Measurements from ENCODE around the gene MTA3.

MTA3 gene

DNA sequence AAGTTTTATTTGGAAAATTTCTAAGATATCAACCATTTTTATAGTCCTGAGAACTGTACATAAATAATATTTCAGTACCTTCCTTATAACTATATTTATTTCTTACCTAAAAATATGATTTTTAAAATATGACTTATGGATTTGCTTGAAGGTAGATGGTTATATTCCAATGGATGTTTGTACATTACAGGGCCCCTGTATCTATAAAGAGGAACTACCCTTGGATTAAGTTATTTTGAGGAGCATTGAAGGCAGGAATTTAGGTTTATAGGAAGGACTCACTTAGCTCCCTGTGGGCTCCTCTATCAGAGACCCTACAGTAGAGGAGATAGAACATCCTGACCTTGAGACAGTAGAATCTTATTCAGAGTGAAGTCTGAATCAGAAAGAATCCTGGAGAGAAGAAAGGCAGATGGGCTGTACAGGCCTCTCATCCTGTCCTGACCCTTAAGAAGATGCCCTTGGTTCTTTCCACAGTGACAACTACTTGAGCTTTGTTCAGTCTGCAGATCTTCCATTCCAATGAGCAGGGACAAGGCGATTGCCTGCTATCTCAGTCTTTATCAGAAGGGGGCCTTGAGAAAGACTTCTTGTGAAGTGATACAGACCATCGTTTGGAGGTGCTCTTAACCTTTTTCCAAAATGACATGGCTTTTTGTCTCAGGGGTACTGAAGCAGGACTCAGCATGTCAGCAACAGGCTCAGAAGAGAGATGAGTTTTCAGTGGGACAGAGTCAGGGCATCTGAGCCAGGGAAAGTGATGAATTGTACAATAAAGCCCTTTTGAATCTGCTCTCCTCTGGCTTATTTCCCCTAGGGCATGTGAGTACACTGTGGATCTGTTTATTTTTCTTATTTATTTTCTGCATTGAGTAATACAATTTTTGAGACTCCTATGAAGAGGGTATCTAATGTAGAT is 174.6 kb downstream of the MTA3 start:
- DNase-seq, result no peak

DNA sequence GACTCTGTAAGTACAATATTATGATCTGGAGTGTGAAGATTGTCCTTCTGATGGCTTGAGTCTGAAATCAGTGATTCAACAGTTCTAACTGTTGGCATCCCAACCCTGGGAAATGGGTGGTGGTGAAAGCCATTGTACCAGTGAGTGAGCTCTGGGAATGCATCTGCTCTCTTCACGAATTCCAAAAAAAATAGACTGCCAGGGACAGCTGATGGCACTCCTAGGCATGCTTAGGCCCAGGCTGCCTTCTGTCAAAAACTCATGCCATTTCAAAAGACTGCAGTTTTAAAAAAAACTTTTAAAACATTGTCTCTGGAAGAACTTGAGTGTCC is 175.2 kb downstream of the MTA3 start:
- DNase-seq, result no peak

DNA sequence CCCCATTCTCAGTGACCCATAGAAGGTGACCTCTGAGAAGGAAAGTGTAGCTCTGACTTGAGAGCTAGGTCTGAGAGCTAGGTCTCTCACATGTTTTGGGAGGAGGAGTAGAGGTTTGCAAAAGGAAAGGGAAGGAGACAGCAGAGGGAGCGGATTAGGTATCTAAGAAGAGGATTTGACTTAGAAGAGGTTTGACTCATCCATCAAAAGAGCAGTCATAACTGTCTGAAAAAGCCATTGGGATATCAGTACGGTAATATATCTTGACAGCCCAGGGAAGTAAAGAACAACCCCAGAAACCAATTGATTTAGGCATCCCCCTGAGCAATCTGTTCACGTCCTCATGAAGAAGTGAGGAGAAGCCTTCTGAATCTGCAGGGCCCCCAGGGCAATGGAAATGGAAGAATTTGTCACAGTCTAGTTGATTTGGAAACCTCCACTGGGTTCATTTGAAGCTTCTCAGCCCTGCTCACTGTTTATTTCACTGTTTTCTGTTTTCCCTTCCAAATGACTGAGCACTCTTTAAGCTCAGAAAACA is 176.2 kb downstream of the MTA3 start:
- no peak for DNase-seq

DNA sequence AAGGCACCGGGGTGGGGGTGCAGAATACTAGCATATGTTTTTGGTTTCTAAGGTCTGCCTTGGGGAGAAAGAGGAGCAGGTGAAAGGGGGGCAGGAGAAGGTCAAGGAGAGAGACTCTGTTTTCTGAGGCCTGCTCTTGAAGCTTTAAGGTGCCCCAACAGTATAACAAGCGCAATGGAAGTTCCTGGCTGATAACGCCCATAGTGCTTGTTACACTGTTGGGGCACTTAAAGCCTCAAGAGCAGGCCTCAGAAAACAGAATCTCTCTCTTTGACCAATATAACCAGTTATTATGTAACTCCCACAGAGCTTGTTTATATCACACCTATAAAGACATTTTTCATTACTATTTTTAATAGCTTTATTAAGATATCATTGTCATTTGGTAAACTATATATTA is 179.0 kb downstream of the MTA3 start:
- DNase-seq, result no peak

DNA sequence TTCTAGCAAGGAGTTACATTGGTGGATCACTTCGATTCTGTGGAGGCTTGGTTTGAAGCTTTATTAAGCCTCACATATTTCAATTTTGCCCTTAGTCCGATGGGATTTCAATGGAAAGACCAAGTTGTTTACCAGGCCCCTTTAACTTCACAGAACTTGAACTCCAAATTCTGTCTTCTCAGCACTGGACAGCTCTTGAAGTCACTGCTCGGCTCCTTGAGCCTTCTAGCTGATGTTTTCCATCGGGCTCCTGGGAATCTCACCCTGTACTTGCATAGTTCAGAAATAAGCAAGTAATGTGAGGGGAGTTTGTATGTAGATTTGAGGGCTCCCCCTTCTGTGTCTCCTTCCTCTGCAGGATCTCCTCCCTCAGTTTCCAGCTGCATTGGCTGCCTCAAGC is 180.4 kb downstream of the MTA3 start:
- DNase-seq, result no peak

DNA sequence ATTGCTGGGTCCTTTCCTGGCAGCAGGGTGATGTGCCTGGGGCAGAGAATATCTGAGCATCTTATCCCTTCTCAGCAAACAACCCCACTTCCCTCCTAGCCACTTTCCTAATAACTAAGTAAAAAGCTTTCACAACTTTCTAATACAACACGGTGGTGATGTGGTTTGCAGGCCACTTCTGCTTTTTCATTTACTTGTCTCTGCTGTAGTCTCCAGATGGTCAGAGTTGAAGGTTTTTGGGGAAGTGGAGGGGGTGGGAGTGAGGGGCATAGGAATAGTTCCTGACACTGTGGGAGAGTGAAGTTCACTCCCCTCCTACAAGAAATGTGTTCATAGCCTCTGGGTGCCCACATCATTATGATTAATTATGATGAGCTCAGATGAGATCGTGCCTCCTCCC is 183.9 kb downstream of the MTA3 start:
- no peak for DNase-seq

DNA sequence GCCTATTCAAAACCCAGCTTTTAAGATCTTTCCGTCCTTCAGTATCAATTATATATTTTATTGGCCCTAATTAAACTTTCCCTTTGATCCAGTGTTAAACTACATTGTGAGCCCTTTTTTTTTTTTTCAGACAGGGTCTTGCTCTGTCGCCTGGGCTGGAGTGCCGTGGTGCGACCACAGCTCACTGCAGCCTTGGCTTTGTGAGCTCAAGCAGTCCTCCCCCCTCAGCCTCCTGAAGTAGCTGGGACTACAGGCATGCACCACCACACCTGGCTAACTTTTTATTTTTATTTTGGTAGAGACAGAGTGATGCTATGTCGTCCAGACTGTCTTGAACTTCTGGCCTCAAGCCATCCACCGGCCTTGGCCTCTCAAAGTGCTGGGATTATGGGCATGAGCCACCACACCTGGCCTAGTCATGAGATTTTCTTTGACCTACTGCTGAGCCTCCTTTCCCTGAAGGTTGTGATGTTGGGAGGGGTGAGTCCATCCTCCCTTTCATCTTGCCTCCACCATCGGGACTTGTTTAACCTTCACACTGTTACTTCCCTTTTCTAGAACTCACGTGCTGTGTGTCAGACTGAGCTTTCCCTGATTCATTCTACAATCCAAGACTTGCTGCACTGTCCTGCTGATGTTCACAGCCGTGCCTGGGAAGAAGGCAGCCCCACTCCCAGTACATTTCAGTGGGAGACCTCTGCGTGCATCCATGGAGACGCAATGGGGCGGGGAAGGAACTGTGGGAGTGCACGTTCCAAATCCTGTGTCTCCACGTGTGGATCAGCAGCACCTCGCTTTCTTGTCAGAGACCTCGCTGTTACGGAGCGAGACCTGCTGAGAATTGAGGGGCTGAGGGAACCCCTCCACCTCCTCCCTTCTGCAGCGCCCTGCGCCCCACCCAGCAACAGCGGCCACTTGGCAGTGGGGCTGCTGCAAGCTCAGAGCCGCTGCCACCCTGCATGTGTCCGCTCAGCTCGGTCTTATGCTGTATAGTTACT is 184.7 kb downstream of the MTA3 start:
- DNase-seq, result no peak

DNA sequence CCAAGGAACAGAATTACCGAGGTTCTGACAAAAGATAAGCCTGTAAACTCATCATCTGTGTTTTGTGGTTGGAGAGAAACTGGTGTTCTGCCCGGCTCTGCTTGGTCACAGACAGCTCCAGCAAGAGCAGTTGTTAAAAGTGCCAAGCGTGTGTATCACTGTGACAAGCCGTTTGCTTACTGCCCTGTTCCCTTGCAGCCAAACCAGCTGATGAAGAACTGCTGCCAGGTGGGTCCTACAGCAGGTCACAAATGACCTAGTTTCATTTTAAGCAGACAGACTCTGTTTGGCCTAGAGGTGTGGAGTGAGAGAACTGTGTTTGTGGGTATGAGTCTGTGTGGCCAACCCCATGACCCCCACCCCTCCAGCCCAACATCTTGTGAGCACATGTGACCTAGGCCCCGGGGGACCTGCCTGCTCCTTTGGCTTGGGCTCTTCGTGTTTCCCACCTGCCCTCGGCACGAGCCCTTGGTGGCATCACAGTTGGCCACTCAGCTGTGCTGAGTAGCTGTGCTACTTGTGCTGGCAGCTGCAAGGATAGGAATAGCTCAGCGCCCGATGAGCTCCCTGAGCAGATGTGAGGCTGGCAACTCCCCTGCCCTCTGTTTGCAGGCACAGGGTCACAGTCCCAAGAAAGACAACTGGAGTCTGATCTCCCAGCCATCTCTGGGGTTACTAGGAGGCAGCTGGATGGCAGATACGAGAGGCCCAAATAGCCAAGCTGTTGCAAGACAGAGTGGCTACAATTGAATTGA is 185.8 kb downstream of the MTA3 start:
- DNase-seq, result peak; percentile 15

DNA sequence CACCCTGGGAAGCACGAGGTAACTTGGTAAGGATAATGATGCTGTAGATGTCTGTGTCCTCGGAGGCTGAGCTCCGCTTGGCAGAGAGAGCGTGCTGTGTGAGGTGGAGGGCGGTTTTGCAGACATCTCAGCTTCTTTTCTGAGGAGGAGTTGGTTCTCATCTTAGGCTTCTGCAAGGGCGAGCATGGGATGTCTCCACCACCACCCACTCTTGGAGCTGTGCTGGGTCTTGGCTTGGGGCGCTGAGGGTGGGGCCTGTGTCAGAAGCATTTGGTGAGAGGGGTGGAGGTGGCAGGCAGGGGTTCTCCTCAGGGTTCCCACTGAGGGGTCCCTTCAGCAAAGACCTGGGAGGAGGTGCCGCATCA is 186.3 kb downstream of the MTA3 start:
- no peak for DNase-seq

DNA sequence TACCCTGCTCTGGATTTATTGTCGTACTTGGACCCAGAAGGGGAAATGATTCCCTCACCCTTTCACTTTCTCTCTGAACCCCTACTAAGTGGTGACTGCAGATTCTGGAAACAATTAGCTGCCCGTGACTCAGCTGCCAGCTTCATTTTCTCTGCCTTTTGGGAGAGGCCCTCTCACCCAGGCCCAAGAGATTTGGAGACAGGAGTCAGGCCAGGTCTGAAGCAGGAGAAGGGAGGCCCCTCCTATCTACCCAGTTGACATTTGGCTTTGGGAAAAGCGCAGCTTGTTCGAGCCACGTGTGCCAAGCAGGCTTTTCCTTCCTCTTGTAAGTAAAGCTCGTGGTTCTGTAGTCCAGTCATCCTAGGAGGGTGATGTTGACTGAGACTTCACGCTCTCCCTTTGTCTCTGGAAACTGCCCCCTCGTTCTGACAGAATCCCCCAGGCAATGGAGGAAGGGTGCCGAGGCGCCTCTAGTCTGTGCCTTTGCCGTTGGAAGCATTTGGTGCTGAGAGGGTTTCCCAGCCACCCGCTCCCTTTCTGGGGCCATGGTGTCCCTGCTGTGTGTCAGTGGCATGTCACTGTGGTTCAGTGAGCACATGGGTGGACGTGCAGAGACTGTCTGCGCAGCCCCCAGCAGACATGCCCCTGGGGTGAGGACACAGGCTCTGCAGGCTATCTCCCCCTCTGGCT is 186.9 kb downstream of the MTA3 start:
- no peak for DNase-seq

DNA sequence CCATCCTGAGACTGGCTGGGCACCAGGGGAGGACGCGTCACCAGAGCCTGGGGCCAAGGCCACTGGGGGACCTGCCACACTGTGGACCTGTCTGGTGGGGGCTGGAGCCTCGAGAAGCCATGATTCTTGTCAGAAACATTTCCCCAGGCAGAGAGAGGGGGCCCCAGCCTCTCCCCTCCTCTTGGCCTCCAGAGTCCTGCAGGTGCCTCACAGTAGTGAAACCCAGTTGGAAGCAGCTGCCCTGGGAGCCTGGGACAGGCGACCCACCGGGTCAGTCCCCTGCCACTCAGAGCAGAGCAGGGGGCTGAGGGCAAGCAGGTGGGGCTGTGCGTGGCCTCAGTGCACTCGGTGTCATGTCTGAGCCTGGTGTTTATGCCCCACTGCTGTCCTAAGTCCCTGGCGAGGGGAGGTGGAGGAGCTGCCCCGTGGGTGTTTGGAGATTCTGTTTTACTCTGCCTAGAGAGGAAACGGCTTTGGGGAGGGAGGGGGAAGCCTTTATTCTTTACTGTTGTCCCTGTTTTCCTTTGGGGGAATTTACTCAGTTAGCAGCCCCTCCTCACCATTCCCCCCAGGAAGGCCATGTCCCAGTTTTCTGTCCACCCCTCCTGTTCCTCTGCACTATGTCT is 187.8 kb downstream of the MTA3 start:
- DNase-seq, result no peak

DNA sequence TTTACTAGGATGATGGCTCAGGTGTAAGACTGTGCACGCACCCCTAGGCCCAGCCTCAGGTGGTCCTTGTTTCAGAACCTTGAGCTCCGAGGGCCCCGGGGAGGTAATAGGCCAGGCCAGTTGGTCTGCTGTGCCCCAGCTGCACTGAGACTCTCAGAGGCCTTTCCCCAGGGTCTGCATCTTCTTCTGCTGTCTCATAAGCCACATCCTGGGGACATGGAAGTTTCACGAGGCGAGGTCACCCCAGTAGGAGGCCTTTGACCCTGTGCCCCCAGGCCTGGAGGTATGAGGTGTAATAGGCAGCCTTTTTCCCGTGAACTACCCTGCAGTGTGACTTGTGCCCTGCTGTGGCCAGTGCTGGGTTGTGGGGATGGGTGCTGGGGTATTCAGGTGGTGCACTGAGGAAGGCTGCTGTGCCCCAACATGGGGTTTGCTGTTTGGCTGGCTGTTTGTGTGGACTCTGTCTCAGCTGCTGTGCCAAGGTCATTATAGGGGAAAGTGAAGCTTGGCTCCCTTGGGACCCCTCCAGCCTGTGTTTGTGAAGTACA is 188.6 kb downstream of the MTA3 start:
- no peak for DNase-seq

DNA sequence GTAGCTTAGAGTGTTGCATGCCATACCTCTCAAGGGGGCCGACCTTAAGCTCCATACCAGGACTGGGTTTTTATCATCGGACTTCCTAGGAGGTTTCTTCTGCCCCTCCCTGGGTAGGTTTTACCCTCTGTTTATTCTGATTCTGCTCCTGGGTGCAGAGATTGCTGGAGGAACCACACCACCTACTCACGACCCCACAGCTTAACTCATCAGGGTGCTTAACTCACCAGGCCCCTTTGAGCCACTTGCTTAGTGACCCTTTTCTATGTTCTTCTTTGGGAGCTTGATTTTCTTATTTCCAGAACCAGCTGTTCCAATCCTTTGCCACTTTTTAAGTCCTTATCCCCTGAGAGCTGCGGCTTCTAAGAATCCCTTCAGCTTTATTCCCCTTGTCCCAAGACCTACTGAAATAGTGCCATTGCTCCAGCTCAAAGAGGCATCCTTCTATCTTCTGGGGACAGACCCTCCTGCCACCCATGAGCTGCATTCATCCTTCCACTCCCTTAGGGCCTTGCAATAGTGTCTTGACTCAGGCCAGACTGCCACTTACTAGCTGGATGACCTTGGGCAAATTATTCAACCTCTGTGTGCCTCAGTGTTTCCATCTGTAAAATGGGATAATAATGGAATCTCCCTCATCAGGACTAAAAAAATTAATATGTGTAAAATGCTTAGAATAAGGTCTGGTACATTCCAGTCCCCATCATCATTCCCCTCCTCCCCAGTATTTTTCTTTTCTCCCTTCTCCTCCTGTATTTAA is 189.7 kb downstream of the MTA3 start:
- DNase-seq, result no peak

DNA sequence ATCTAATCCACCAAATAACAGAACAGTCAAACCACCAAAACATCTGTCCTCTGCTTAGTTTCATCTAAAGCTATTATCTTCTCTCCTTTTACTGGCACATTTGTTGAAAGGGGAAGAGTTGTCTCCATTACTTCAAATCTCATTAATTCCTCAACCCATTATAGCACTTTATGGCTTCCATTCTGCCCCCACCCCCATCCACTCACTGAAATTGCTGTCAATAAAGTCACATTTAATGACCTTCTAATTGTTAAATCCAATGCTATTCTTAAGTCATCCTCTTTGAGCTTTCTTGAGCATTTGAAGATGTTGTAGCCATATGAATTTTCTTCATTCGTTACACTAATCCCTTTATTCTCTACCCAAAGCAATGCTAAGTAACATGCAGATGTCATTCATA is 190.3 kb downstream of the MTA3 start:
- no peak for DNase-seq

DNA sequence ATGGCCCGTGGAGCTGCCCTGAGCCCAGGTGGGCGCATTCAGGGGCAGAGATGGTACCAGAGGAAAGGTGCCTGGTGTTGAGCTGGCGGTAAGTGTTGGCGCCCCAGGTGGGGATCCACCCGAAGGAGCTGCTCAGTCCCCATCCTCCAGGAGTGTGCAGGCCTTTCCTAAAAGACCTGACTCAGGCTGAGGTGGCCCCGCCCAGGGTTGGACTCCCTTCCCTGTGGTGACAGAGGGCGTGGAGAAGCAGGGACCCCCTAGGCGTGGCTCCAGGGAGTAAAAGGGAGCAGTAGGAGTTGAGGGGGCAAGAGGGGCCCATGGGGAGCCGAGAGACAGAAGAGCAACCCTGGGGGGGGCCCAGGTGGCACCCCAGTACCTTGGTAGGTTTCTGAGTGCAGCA is 193.1 kb downstream of the MTA3 start:
- no peak for DNase-seq

DNA sequence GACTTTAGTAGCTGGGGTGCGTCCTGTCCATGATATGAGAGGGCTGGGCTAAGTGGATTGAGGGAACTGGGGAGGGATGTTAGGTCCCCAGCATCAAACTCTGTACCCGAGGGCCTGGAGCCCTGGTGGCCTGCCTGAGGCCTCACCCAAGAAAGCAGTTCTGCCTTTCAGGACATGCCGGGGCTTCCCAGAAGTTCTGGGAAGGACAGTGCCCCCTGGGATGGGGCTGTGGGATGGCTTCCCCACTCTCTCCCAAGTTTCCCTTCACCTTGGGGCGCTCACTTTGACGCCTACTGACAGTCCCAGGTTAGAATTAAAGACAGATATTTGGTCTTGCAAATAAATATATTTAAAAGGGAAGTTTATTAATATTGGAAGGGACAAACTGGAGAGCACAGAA is 193.7 kb downstream of the MTA3 start:
- no peak for DNase-seq

DNA sequence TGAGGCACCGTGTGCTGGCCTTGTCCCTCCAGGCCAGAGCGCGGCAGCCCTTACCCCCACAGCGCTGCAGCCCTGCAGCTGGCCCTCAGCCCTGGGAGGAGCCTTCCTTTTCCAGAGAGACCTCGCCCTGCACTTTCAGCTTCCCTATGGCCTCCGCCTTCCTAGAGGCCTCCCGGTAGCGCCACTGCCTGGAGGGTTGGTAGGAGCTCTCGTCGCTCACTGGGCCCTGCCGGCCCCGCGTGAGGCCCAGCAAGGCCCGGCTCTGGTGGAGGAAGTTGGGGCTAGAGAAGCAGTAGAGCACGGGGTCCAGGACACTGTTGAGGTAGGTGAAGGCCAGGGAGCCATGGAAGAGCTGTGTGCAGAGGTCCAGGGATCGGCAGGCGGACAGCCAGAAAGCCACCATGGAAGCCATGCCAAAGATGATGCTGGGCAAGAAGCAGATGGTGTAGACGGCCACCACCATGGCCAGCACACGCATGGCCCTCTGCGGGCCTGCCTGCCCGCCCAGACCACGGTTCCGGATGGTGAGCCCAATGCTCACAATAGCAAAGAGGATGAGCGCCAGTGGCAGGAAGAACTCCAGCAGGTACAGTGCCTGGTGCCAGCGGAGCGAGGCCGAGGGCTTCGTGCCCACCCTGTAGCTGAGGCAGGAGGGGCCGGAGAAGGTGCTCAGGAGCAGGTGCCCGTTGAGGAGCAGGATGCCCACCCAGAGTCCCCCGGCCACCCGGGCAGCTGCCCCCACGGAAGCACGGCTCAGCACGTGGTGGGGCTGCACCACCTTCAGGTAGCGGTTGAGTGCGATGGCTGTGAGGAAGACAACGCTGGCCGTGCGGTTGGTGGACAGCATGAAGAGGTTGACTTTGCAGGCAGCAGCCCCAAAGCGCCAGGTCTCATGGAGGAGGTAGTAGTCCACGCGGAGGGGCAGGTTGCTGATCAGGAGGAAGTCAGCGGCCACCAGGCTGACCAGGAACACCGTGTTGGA is 194.7 kb downstream of the MTA3 start:
- DNase-seq, result no peak

DNA sequence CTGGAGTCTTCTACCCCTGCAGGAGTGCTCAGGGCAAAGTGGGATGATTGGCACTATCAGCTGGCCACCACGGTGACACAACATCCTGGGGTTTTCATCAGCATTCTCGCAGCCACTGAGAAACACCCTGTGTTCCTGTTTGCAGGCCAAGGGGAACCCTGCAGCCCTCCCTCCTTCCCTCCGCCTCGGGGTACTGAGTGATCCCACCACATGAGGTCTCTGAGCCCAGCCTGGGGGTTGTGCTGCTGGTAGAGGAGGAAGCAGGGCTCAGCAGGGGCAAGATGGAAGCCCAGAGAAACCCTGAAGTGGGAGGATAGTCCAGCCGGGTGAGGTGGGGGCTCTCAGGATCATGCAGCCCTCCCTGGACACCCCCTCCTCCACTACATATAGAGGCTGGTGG is 195.7 kb downstream of the MTA3 start, which contains the start of gene OXER1:
Gene OXER1 (minus strand): TSS at position 40 of the 400 bp plus-strand sequence. CDS start 73 bp downstream, outside the sequence.
- DNase-seq, result no peak

DNA sequence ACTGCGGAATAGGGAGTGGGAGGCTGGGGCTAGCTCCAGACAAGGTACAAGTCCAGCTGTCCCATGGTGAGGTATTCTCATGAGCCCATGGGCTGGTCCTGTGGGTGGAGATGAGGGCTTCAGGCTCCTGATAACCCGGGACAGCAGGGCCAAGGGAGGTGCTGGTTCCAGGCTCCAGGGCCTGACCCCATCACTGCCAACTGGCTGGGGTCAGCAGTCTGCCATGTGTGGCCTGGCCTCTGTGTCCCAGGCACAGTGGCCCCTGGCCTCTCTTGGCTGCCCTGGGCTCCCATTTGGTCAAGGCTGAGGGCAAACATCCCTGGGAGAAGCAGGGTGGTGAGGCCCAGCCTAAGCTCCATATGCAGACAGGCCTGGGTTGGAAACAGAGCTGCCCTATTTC is 196.5 kb downstream of the MTA3 start:
- DNase-seq, result no peak
